Measurements from ENCODE around the gene PATL2. TPM values are rescaled to one million over a fixed set of nuclear protein-coding genes. Genes with fewer than 3 reads are reported as not detected.

The PATL2 gene
- total and polyA plus RNA-seq, 5 experiments from 2014 or later, result 7.2 to 69.9 (median 21.8) TPM

- POLR2A ChIA-PET, result interaction anchor here (0.6 to 20.6 kb wide), 18 partner anchors 12 to 237 kb away, joined by 3 to 1569 read pairs (median 4); partner anchors contain the start of genes B2M, EIF3J, PATL2 and TRIM69
- ATAC-seq (peak; percentile 76 to 79), DNase-seq (peak; percentile 84 to 99 (median 94))
- peaks cover 0 to 16% (median 6%) of the 10 kb centered on the region in 3 donors for H3K36me3 Mint-ChIP-seq
- H3K4me1 Mint-ChIP-seq, result peaks cover 30 to 81% (median 67%) of the 10 kb centered on the region in 4 donors
- peak within 1 kb of the TSS; percentile 95 to 100 (median 100) for H3K27ac Mint-ChIP-seq
- H3K9me3 Mint-ChIP-seq, result no peaks in the 10 kb centered on the region
- no peaks in the 10 kb centered on the region for H3K27me3 Mint-ChIP-seq
- peak within 1 kb of the TSS; percentile 92 to 99 (median 98) for H3K4me3 Mint-ChIP-seq
Measured at GRCh38 chr15:44663410-44664308, 47.5 kb downstream of the PATL2 start, which contains the start of gene SPG11. SPG11 (minus strand) TSS chr15:44663662; CDS start chr15:44663647, 15 bp downstream.

GRCh38 chr15:44662478-44663409 lies 48.4 kb downstream of the PATL2 start:
- DNase-seq (peak; percentile 73 to 93 (median 86)), ATAC-seq (peak; percentile 76)
- Mint-ChIP-seq H3K4me1 (peaks cover 22 to 72% (median 60%) of the 10 kb centered on the region in 4 donors), H3K9me3 (no peaks in the 10 kb centered on the region), H3K27me3 (no peaks in the 10 kb centered on the region), H3K27ac (peak overlapping the region; percentile 95 to 100 (median 100)), H3K4me3 (peak overlapping the region; percentile 92 to 99 (median 98)), H3K36me3 (peaks cover 0 to 22% (median 6%) of the 10 kb centered on the region in 3 donors)
- POLR2A ChIA-PET, result interaction anchor here (0.7 to 20.6 kb wide), 17 partner anchors 11 to 236 kb away, joined by 3 to 1569 read pairs (median 6); partner anchors contain the start of genes B2M, EIF3J, PATL2 and TRIM69

GRCh38 chr15:44661576-44661975 lies 49.5 kb downstream of the PATL2 start:
- H3K27me3 Mint-ChIP-seq, result no peaks in the 10 kb centered on the region
- H3K9me3 Mint-ChIP-seq, result no peaks in the 10 kb centered on the region
- peak overlapping the region; percentile 19 to 100 (median 98) for H3K27ac Mint-ChIP-seq
- H3K36me3 Mint-ChIP-seq, result peaks cover 1 to 34% (median 10%) of the 10 kb centered on the region in 3 donors
- H3K4me1 Mint-ChIP-seq, result peaks cover 15 to 68% (median 54%) of the 10 kb centered on the region in 4 donors
- DNase-seq, result no peak
- POLR2A ChIA-PET, result interaction anchor here (14.4 to 20.6 kb wide), 3 partner anchors 21 to 71 kb away, joined by 611 to 1569 read pairs (median 618); partner anchors contain the start of genes B2M, PATL2 and TRIM69
- peak overlapping the region; percentile 20 to 99 (median 90) for H3K4me3 Mint-ChIP-seq
- no peak for ATAC-seq

DNA sequence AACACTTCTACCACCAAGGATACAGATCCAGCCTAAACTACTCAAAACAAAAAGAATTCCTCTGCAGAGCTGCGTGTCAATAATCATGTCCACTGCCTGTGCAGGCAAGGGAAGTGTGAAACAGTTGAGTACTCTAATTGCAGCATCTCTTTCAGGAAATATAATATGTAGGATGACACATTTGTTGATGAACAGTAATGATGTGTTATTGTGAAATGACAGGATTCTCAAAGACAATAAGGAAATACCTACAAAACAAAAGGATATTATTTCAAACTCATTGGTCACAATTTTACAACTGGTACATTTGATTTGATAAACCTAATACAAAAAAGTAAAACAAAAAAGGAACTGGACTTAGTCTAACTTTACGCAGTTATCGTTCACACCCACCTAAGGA lies 52.1 kb downstream of the PATL2 start:
- Mint-ChIP-seq H3K4me1 (peaks cover 20 to 51% (median 43%) of the 10 kb centered on the region in 4 donors), H3K4me3 (no peak overlapping the region)

DNA sequence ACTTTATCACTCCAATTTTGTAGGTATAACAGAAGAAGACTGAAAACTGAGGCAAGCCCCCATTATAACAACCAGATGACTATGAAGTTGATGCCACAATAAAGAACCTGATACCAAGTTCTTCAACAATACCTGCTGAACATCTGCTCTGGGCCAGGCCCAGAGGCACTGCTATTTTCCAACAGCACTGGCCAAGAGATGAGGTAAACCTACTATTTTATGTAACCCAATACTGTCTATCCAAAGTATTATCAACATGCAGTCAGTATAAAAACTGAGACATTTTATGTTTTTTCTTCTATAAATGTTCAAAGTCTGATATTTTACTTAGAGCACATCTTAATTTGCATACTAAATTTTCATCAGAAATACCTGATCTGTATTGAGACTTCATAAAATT lies 53.7 kb downstream of the PATL2 start:
- Mint-ChIP-seq H3K9me3 (no peaks in the 10 kb centered on the region), H3K36me3 (peaks cover 15 to 55% (median 15%) of the 10 kb centered on the region in 3 donors), H3K4me1 (peaks cover 19 to 48% (median 44%) of the 10 kb centered on the region in 4 donors), H3K27me3 (no peaks in the 10 kb centered on the region), H3K27ac (peak overlapping the region in 3 of 10 donors; percentile 24 to 73 (median 70)), H3K4me3 (no peak overlapping the region)
- POLR2A ChIA-PET, result interaction anchor here (0.7 to 20.6 kb wide), 5 partner anchors 20 to 79 kb away, joined by 3 to 1569 read pairs (median 3); partner anchors contain the start of genes B2M, PATL2 and TRIM69
- no peak for ATAC-seq
- DNase-seq, result no peak

More for the DNA sequence above, 52.1 kb downstream of the PATL2 start:
- DNase-seq, result no peak
- H3K27ac Mint-ChIP-seq, result peak overlapping the region in 3 of 10 donors; percentile 8 to 67 (median 10)
- no peak for ATAC-seq
- POLR2A ChIA-PET, result interaction anchor here (1.0 to 20.6 kb wide), 3 partner anchors 40 to 66 kb away, joined by 3 to 1569 read pairs (median 3); partner anchors contain the start of genes B2M and PATL2
- no peaks in the 10 kb centered on the region for H3K9me3 Mint-ChIP-seq
- peaks cover 10 to 43% (median 15%) of the 10 kb centered on the region in 3 donors for H3K36me3 Mint-ChIP-seq
- no peaks in the 10 kb centered on the region for H3K27me3 Mint-ChIP-seq

DNA sequence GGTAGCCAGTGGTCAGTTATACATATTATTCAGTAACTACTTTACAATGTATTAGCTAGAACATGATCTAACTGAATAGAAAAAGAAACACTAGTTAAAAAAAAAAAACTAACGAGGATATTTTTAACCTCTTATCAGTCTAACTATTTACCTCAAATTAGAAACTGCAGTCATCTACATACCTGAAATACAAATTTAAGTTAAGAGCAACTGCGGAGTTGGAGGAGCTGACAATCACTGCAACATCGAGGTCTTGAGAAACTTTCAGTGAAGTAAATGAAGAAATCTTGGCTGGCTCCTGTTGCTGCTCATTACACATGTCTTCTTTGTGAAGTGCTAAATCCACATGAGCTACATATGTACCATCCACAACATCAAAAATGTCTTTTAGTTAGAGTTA lies 54.2 kb downstream of the PATL2 start:
- peaks cover 15 to 59% (median 16%) of the 10 kb centered on the region in 3 donors for H3K36me3 Mint-ChIP-seq
- no peak overlapping the region for H3K4me3 Mint-ChIP-seq
- peak overlapping the region in 4 of 10 donors; percentile 24 to 70 (median 30) for H3K27ac Mint-ChIP-seq
- DNase-seq, result no peak
- no peaks in the 10 kb centered on the region for H3K9me3 Mint-ChIP-seq
- ATAC-seq, result no peak
- peaks cover 19 to 47% (median 45%) of the 10 kb centered on the region in 4 donors for H3K4me1 Mint-ChIP-seq
- POLR2A ChIA-PET, result interaction anchor here (0.6 to 20.6 kb wide), 7 partner anchors 10 to 79 kb away, joined by 3 to 1569 read pairs (median 3); partner anchors contain the start of genes B2M, PATL2 and TRIM69
- no peaks in the 10 kb centered on the region for H3K27me3 Mint-ChIP-seq

DNA sequence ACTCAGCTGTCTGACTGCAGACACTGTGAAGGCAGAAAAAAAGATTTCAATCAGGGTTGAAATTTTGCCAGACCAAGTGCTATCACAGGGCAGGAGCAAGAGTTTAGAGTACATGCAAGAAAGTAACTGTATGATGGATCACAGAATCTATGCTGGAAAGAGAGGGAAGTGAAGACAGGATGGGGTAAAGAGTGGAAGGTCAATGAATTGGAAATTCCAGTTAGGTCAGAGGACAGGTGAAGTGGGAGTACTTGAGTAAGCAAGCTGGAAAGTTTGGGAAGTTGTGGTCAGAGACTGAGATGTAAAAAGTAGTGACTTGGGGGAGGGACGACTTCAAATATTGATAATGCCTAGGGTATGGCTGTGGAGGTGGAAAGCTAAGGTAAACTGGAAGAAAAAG lies 54.8 kb downstream of the PATL2 start:
- H3K9me3 Mint-ChIP-seq, result no peaks in the 10 kb centered on the region
- H3K4me1 Mint-ChIP-seq, result peaks cover 18 to 49% (median 47%) of the 10 kb centered on the region in 4 donors
- POLR2A ChIA-PET, result interaction anchor here (0.6 to 20.6 kb wide), 5 partner anchors 11 to 80 kb away, joined by 3 to 1569 read pairs (median 3); partner anchors contain the start of genes B2M, PATL2 and TRIM69
- no peak overlapping the region for H3K4me3 Mint-ChIP-seq
- H3K27ac Mint-ChIP-seq, result peak overlapping the region in 9 of 10 donors; percentile 0 to 66 (median 26)
- DNase-seq (no peak), ATAC-seq (no peak)
- H3K27me3 Mint-ChIP-seq, result no peaks in the 10 kb centered on the region
- peaks cover 15 to 65% (median 21%) of the 10 kb centered on the region in 3 donors for H3K36me3 Mint-ChIP-seq

- Mint-ChIP-seq H3K4me1 (peaks cover 17 to 45% (median 44%) of the 10 kb centered on the region in 4 donors), H3K36me3 (peaks cover 18 to 74% (median 31%) of the 10 kb centered on the region in 3 donors), H3K27ac (peak overlapping the region in 2 of 10 donors; percentile 29 to 69), H3K27me3 (no peaks in the 10 kb centered on the region), H3K4me3 (no peak overlapping the region), H3K9me3 (no peaks in the 10 kb centered on the region)
- POLR2A ChIA-PET, result interaction anchor here (0.6 kb wide), 1 partner anchor 94 kb away, joined by 5 read pairs; no protein-coding TSS in a partner anchor
- no peak for DNase-seq
- ATAC-seq, result no peak
Measured at GRCh38 chr15:44654858-44655257, 56.3 kb downstream of the PATL2 start.

DNA sequence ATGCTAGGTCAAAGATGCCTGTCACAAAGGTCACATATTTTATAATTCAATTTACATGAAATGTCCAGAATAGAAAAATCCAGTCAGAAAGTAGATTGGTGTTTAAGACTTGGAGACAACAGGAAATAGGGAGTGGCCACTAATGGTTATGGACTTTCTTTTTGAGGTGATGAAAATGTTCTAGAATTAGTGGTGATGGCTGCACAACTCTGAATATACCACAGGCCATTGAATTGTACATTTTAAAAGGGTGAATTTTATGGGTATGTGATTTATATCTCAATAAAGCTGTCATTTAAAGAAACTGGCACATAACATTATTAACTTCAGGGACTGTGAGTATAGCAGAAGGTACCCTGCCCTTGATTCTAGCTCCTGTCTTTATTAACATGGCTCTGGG lies 63.5 kb downstream of the PATL2 start:
- POLR2A ChIA-PET, result interaction anchor here (0.6 kb wide), 1 partner anchor 9 kb away, joined by 4 read pairs; no protein-coding TSS in a partner anchor
- H3K4me1 Mint-ChIP-seq, result peaks cover 23 to 69% (median 63%) of the 10 kb centered on the region in 4 donors
- no peak for ATAC-seq

GRCh38 chr15:44647036-44647435 lies 64.1 kb downstream of the PATL2 start:
- peaks cover 12 to 81% (median 57%) of the 10 kb centered on the region in 3 donors for H3K36me3 Mint-ChIP-seq
- POLR2A ChIA-PET, result interaction anchor here (0.6 kb wide), 1 partner anchor 15 kb away, joined by 6 read pairs; no protein-coding TSS in a partner anchor
- peaks cover 23 to 67% (median 64%) of the 10 kb centered on the region in 4 donors for H3K4me1 Mint-ChIP-seq
- H3K27ac Mint-ChIP-seq, result peak overlapping the region in 1 of 10 donors; percentile 46
- DNase-seq (no peak), ATAC-seq (no peak)
- no peak overlapping the region for H3K4me3 Mint-ChIP-seq
- H3K9me3 Mint-ChIP-seq, result peaks cover 0 to 11% (median 0%) of the 10 kb centered on the region in 9 donors
- H3K27me3 Mint-ChIP-seq, result no peaks in the 10 kb centered on the region

More for the DNA sequence above, 63.5 kb downstream of the PATL2 start:
- no peaks in the 10 kb centered on the region for H3K27me3 Mint-ChIP-seq
- H3K9me3 Mint-ChIP-seq, result peaks cover 0 to 11% (median 0%) of the 10 kb centered on the region in 9 donors
- no peak overlapping the region for H3K4me3 Mint-ChIP-seq
- H3K36me3 Mint-ChIP-seq, result peaks cover 12 to 82% (median 57%) of the 10 kb centered on the region in 3 donors
- no peak for DNase-seq
- peak overlapping the region in 4 of 10 donors; percentile 0 to 46 (median 26) for H3K27ac Mint-ChIP-seq

DNA sequence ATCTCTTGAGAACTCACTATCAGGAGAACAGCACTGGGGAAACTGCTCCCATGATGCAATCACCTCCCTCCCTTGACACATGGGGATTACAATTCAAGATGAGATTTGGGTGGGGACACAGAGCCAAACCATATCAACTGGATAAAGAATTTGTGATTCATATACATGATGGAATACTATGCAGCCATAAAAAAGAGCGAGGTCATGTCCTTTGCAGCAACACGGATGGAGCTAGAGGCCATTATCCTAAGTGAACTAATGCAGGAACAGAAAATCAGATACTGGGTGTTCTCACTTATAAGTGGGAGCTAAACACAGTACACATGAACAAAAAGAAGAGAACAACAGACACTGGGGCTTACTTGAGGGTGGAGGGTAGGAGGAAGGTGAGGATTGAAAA lies 64.7 kb downstream of the PATL2 start:
- peaks cover 0 to 11% (median 0%) of the 10 kb centered on the region in 9 donors for H3K9me3 Mint-ChIP-seq
- H3K36me3 Mint-ChIP-seq, result peaks cover 15 to 81% (median 55%) of the 10 kb centered on the region in 3 donors
- no peaks in the 10 kb centered on the region for H3K27me3 Mint-ChIP-seq
- H3K4me3 Mint-ChIP-seq, result peak overlapping the region in 1 of 10 donors; percentile 1
- peak overlapping the region in 2 of 10 donors; percentile 46 to 56 for H3K27ac Mint-ChIP-seq
- H3K4me1 Mint-ChIP-seq, result peaks cover 23 to 67% (median 64%) of the 10 kb centered on the region in 4 donors
- no peak for ATAC-seq
- no peak for DNase-seq
- POLR2A ChIA-PET, result interaction anchor here (0.6 kb wide), 1 partner anchor 16 kb away, joined by 6 read pairs; no protein-coding TSS in a partner anchor

Data from naive thymus-derived CD8-positive, alpha-beta T cell (primary cell).